Posterior vena cava (tissue), 2 donors: ENCODE results near the gene LGSN. TPM values are rescaled to one million over a fixed set of nuclear protein-coding genes. Genes with fewer than 3 reads are reported as not detected.
"Not testable (repeated sequence)": the region's sequence is repeated elsewhere in the genome, so short reads cannot be mapped to it uniquely, and the experiment has no call there.

Experiments used
- DNase-seq: peaks from one replicate; pipeline ENCODE4 v3.0.0-alpha.2; 2020; ENCODE audit warnings: low spot score
- intact Hi-C, 2 donors: fragments of 100-400 bp; cut with DNase I; formaldehyde crosslinking; loops; one replicate each; pipeline versions ENCODE4 v1.14.1 to v1.14.2; 2022 to 2023
- long read RNA-seq, 2 donors: library from polyadenylated mRNA; unstranded; transcript quantifications; one replicate each; pipeline ENCODE4 v2.0.0, GENCODE V29; 2020 to 2021
- total RNA-seq, 2 donors: library from RNA; stranded (reverse); fragmentation: NEBNext Ultra II Directional; extraction: Animal tissue kit (Norgen Biotek cat#: 25700); gene quantifications; one replicate each; pipeline ENCODE4 v1.2.1, GENCODE V29; 2021
- donor health status: DM: yes; HTN: yes; CAD: no.
- donor health status: DM: yes; HTN: yes; CAD: no.

Gene LGSN, protein sequence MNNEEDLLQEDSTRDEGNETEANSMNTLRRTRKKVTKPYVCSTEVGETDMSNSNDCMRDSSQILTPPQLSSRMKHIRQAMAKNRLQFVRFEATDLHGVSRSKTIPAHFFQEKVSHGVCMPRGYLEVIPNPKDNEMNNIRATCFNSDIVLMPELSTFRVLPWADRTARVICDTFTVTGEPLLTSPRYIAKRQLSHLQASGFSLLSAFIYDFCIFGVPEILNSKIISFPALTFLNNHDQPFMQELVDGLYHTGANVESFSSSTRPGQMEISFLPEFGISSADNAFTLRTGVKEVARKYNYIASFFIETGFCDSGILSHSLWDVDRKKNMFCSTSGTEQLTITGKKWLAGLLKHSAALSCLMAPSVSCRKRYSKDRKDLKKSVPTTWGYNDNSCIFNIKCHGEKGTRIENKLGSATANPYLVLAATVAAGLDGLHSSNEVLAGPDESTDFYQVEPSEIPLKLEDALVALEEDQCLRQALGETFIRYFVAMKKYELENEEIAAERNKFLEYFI
- total RNA-seq = not detected
- long read RNA-seq, donor 1 = 0 reads
- long read RNA-seq, donor 2 = 0 reads

- no peak for DNase-seq
- intact Hi-C loops = no loop called here
Measured at GRCh38 chr6:63319939-63320338, at the start of gene LGSN. Gene LGSN (minus strand): TSS chr6:63319983. CDS start chr6:63319943, 40 bp downstream.

DNA sequence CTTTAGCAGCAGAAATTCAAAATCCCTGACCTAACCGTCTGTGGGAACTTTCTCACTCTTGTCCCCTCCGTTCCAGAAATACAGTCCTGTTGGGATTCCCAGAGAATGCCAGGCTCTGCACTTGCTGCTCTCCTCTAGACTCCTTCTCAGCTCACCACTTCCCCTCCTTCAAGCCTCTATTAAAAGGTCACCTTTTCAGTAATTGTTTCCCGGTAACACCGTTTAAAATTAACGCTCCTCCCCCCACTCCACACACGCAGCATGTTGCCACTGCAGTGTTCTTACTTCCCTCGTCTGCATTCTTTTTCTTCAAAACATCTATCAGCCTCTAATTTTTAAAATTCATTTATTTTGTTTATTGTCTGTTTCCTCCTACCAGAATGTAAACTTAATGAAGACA is 48.6 kb upstream of the LGSN start:
- DNase-seq = no peak
- intact Hi-C loops = no loop called here

- intact Hi-C loops, DNase-seq: not testable (repeated sequence)
Measured at GRCh38 chr6:63362500-63363120, 42.8 kb upstream of the LGSN start.

- intact Hi-C loops = not testable (repeated sequence)
Measured at GRCh38 chr6:63357384-63357783, 37.6 kb upstream of the LGSN start.

DNA sequence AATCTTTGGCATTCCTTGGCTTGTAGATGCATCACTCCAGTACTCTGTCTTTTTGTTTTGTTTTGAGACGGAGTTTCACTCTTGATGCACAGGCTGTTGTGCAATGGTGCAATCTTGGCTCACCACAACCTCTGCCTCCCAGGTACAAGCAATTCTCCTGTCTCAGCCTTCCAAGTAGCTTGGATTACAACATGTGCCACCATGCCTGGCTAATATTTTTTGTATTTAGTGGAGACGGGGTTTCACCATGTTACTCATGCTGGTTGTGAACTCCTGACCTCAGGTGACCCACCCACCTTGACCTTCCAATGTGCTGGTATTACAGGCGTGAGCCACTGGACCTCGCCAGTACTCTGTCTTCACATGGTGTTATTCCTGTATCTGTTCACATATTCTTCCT is 35.8 kb upstream of the LGSN start:
- intact Hi-C loops = no loop called here
- no peak for DNase-seq

More at GRCh38 chr6:63357384-63357783, 37.6 kb upstream of the LGSN start:
- not testable (repeated sequence) for DNase-seq

DNA sequence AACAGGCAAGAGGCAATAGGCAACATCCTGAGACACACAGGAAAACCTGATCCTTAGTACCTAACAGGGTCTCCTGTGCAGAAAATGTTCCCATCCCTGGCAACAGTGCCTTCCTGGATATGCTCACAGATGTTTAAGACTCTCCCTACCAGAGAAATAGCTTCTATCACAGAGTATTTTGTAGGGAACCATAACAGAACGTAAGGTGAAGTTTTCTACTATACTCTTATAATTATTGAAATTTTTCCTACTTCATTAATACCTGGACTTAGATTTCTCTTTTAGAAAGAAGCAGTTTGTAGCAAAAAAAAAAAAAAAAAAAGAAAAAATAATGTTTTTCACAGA is 33.5 kb upstream of the LGSN start:
- no peak for DNase-seq
- intact Hi-C loops = loop anchor here in 1 of 2 donors (5.0 kb wide), 1 partner anchor 409 kb away; no protein-coding TSS in a partner anchor

- intact Hi-C loops = loop anchor here in 1 of 2 donors (5.0 kb wide), 1 partner anchor 410 kb away; no protein-coding TSS in a partner anchor
- DNase-seq = no peak
Measured at GRCh38 chr6:63352544-63353285, 32.9 kb upstream of the LGSN start.

GRCh38 chr6:63352069-63352543 is 32.3 kb upstream of the LGSN start:
- intact Hi-C loops = loop anchor here in 1 of 2 donors (5.0 kb wide), 1 partner anchor 410 kb away; no protein-coding TSS in a partner anchor
- no peak for DNase-seq

- intact Hi-C loops = no loop called here
- DNase-seq = no peak
Measured at GRCh38 chr6:63349401-63349800, 29.6 kb upstream of the LGSN start.

DNA sequence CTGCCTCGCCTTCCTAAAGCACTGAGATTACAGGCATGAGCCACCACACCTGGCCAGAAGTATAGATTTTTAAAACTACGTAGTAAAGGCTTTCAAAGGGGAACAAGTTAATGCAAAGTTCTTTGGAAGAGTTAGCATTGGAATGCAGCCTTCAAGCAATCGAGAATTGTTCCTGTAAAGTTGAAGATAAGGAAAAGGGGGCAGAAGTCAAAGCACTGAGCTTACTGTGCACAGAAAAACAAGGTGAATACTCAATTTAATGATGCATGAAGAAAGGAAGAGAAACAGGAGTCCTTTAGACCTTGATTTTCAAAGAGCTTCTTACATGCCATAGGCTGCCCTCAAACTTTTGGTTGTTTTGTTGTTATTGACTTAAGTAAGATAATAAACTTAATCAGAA is 29.1 kb upstream of the LGSN start:
- no peak for DNase-seq
- intact Hi-C loops = no loop called here

DNA sequence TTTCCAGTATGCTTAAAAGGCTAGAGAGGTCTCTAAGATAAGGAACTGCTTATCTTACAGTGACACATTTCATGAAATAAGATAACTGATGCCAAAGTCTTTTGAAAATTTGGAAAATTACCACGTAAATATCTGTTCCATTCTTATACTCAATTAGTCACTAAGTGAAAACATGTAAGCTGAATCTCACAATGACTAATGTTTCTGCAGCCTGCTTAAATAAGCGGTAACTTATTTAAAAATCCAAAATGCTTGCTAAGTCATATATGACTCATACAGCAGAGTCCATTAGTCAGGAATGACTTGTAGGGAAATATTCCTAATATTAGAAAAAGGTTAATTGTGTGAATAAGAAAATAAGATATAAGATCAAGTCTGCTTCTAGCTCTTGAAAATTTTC is 27.8 kb upstream of the LGSN start:
- no peak for DNase-seq
- intact Hi-C loops = no loop called here

DNA sequence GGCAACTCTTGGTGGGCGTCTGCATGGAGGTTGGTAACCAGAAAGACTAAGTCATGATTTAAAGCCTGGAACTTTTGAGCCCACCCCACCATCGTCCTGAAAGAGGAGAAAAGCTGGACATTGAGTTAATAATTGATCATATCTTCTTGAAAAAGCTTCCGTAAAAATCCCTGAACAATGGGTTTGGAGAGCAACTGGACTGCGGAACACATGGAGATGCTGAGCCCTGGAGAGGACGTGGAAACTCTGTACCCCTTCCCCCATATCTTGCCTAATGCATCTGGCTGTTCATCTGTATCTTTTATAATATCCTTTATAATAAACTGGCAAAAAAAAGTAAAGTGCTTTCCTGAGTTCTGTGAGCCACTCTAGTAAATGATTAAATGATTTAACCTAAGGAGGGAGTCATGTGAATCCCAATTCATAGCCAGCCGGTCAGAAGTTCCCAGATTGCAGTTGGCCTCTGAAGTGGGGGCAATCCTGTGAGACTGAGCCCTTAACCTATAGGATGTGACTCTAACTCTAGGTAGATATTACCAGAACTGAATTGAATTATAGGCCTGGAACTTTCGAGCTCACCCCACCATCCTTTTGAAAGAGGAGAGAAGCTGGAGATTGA is 26.5 kb upstream of the LGSN start:
- intact Hi-C loops = no loop called here
- no peak for DNase-seq

DNA sequence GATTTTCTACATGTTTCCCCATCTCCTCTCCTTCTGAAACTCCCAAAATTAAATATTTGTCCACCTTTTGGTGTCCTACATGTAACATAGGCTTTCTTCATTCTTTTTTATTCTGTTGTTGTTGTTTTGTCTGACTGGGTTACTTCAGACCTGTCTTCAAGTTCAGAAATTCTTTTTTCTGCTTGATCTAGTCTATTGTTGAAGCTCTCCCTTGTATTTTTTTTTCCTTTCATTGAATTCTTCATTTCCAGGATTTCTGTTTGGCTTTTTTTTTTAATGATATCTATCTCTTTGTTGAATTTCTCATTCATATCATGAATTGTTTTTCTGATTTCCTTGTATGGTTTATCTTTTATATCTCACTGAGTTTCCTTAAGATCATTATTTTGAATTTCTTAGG is 20.6 kb upstream of the LGSN start:
- DNase-seq = no peak
- intact Hi-C loops = no loop called here

DNA sequence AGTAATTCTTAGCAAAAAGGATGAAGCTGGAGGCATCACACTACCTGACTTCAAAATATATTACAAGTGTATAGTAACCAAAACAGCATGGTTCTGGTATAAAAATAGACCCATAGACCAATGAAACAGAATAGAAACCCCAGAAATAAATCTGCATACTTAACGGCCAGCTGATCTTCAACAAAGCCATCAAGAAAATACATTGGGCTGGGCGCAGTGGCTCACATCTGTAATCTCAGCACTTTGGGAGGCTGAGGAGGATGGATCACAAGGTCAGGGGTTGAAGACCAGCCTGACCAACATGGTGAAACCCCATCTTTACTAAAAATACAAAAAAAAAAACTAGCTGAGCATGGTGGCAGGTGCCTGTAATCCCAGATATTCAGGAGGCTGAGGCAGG is 14.9 kb upstream of the LGSN start:
- intact Hi-C loops = not testable (repeated sequence)

GRCh38 chr6:63333440-63333839 is 13.7 kb upstream of the LGSN start:
- no peak for DNase-seq
- intact Hi-C loops = no loop called here

More for the DNA sequence above, 14.9 kb upstream of the LGSN start:
- not testable (repeated sequence) for DNase-seq

GRCh38 chr6:63326630-63327029 is 6.8 kb upstream of the LGSN start:
- DNase-seq, intact Hi-C loops: not testable (repeated sequence)

GRCh38 chr6:63322981-63323380 is 3.2 kb upstream of the LGSN start:
- intact Hi-C loops = no loop called here

DNA sequence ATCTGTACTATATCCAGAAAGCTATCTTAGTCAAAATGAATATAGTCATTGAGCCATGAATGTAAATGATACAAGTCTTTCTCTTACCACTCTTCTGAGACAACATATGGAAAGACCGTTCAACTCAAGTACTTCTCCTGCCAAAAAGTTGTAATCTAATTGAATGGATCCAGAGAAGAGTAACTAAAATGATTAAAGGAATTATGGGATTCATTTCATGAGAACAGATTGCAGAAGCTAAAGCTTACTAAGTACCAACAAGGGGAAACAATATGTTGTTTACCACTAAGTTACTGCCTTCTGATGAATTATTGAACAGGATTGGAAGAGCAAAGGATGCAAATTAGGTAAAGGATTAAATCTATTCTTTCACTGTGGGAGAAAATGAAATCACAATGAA is 2.0 kb upstream of the LGSN start:
- intact Hi-C loops = no loop called here

More at GRCh38 chr6:63322981-63323380, 3.2 kb upstream of the LGSN start:
- no peak for DNase-seq

GRCh38 chr6:63317641-63318040 is 2.1 kb downstream of the LGSN start:
- DNase-seq = no peak
- intact Hi-C loops = no loop called here

More for the DNA sequence above, 2.0 kb upstream of the LGSN start:
- DNase-seq = no peak
